ENCODE data around the gene ANXA4.

GRCh38 chr2:69701100-69701945 is 40.6 kb upstream of the ANXA4 start:
- no peak for TF ChIP-seq CTCF (IDR thresholded peaks at IDR 0.05)
- no peak for TF ChIP-seq EZH2 (IDR thresholded peaks at IDR 0.05)
- TF ChIP-seq EZH2phosphoT487 (IDR thresholded peaks at IDR 0.05) = no peak
